Adrenal gland (tissue), 12 donors: Measurements from ENCODE around the gene PCSK6. TPM values are rescaled to one million over a fixed set of nuclear protein-coding genes. Genes with fewer than 3 reads are reported as not detected.

Source experiments
- DNase-seq, 7 donors: peaks; one replicate each; pipeline ENCODE4 v3.0.0-alpha.2; 2019 to 2020
- H3K27ac ChIP-seq, 5 donors: fragments of 200-600 bp; sonication (generic) in 4 of 5; 1 replicate in 3 of 5; 2 replicates in 2 of 5; pipeline versions ENCODE4 v1.5.1 to v1.8.0; 2016 to 2020; ENCODE audit warnings: mild to moderate bottlenecking in 1 of 5
- H3K27me3 ChIP-seq: fragments of 200-600 bp; 2 replicates; pipeline ENCODE4 v1.8.0; 2021
- H3K36me3 ChIP-seq, 2 donors: fragments of 200-600 bp; replicated peaks in 1 of 2; 1 replicate in 1 of 2; 2 replicates in 1 of 2; pipeline versions ENCODE4 v1.5.1 to v1.8.0; 2018 to 2022
- H3K4me1 ChIP-seq, 2 donors: fragments of 200-600 bp; replicated peaks in 1 of 2; 1 replicate in 1 of 2; 2 replicates in 1 of 2; pipeline versions ENCODE4 v1.5.1 to v1.8.0; 2018 to 2021
- H3K4me3 ChIP-seq, 4 donors: fragments of 200-600 bp; sonication (generic) in 3 of 4; one replicate each; pipeline ENCODE4 v1.5.1; 2016 to 2018
- H3K9me3 ChIP-seq, 3 donors: fragments of 200-600 bp; sonication (generic) in 1 of 3; replicated peaks in 1 of 3; 1 replicate in 2 of 3; 2 replicates in 1 of 3; pipeline versions ENCODE4 v1.5.1 to v1.8.0; 2016 to 2021
- POLR2A ChIP-seq, 2 donors: fragments of 450-650 bp; IDR thresholded peaks; one replicate each; pipeline ENCODE4 v1.6.1; 2017; ENCODE audit warnings: antibody characterized with exemption in 2 of 2, mild to moderate bottlenecking in 2 of 2, moderate library complexity in 1 of 2
- WGBS, 4 donors: extraction: QIAGEN DNeasy Blood & Tissue Kit in 2 of 4; methylation state at CpG; one replicate each; pipeline versions ENCODE4 v1.1.5 to v1.1.7; 2013 to 2017; 5-methylcytosine and 5-hydroxymethylcytosine counted together
- intact Hi-C, 2 donors: fragments of 100-400 bp; cut with DNase I; formaldehyde crosslinking; loops; one replicate each; pipeline versions ENCODE4 v1.14.1 to v1.15.0; 2022 to 2023
- polyA plus RNA-seq, 3 donors: library from polyadenylated mRNA; stranded (reverse); fragments of 200-250 nt in 2 of 3; fragments of 350-450 nt in 1 of 3; fragmentation: Illumina TruSeq in 1 of 3; extraction: RNeasy Lipid Tissue Mini Kit (QIAGEN cat#74804) in 1 of 3; gene quantifications; one replicate each; pipeline ENCODE4 v1.2.3, GENCODE V29; 2013 to 2014
- total RNA-seq, 9 donors: library from RNA; depleted of rRNA in 4 of 9; stranded (reverse); fragments of >200 nt in 4 of 9; fragments of 120-200 nt in 1 of 9; fragmentation: NEBNext Ultra II Directional in 1 of 9; extraction: Animal tissue kit (Norgen Biotek cat#: 25700) in 1 of 9; gene quantifications; one replicate each; pipeline versions ENCODE4 v1.1.0 to v1.2.4, GENCODE V29; 2013 to 2023
- TF ChIP-seq, protein P1 (sequence below), 6 experiments: fragments of 450-650 bp in 4 of 6; fragments of 200-600 bp in 2 of 6; sonication (generic) in 1 of 6; IDR thresholded peaks; 1 replicate in 5 of 6; 2 replicates in 1 of 6; pipeline versions ENCODE4 v1.5.1 to v1.8.0; 2016 to 2021; ENCODE audit warnings: antibody characterized with exemption in 6 of 6, mild to moderate bottlenecking in 2 of 6, moderate library complexity in 1 of 6
- donor health status: healthy with polysubstance abuse.
- donor health status: Bipolar disorder and iron deficiency.
- donor health status: DM: yes; HTN: yes; CAD: no.
- donor health status: DM: no; HTN: no; CAD: no.
- donor health status: DM: no; HTN: no; CAD: no.
- donor health status: DM: yes; HTN: yes; CAD: no.

Gene PCSK6
- total and polyA plus RNA-seq, 12 donors = 0.88 to 53.0 (median 5.6) TPM

DNA sequence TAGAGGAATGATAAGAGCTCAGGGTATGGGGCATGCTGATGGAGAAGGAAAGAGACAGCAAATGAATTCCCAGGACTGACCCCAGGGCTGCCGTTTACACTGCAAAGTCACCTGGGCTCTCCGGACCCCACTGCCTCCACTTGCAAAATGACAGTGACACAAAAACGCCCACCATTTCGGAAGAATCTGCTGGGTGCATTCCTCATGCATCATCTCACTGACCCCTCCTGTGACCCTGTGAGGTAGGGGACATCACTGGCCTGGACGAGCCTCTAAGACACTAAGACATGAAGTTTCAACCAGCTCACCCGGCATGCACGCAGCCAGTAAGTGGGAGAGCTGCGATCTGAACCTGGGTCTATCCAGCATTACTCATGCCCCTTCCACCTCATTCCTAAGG, 60.3 kb downstream of the PCSK6 start:
- Histone ChIP-seq H3K4me3 (no peak overlapping the region), H3K27ac (no peak overlapping the region), H3K27me3 (no peaks in the 10 kb centered on the region), H3K9me3 (no peaks in the 10 kb centered on the region), H3K36me3 (no peaks in the 10 kb centered on the region), H3K4me1 (no peaks in the 10 kb centered on the region)
- TF ChIP-seq, protein P1, sequence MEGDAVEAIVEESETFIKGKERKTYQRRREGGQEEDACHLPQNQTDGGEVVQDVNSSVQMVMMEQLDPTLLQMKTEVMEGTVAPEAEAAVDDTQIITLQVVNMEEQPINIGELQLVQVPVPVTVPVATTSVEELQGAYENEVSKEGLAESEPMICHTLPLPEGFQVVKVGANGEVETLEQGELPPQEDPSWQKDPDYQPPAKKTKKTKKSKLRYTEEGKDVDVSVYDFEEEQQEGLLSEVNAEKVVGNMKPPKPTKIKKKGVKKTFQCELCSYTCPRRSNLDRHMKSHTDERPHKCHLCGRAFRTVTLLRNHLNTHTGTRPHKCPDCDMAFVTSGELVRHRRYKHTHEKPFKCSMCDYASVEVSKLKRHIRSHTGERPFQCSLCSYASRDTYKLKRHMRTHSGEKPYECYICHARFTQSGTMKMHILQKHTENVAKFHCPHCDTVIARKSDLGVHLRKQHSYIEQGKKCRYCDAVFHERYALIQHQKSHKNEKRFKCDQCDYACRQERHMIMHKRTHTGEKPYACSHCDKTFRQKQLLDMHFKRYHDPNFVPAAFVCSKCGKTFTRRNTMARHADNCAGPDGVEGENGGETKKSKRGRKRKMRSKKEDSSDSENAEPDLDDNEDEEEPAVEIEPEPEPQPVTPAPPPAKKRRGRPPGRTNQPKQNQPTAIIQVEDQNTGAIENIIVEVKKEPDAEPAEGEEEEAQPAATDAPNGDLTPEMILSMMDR (IDR thresholded peaks at IDR 0.05) = no peak
- no peak for TF ChIP-seq POLR2A (IDR thresholded peaks at IDR 0.05)
- WGBS, 4 donors = 77 to 93% (median 83%) methylated on average over 4 to 8 of the region's 8 CpGs
- no peak for DNase-seq
- intact Hi-C loops = no loop called here

DNA sequence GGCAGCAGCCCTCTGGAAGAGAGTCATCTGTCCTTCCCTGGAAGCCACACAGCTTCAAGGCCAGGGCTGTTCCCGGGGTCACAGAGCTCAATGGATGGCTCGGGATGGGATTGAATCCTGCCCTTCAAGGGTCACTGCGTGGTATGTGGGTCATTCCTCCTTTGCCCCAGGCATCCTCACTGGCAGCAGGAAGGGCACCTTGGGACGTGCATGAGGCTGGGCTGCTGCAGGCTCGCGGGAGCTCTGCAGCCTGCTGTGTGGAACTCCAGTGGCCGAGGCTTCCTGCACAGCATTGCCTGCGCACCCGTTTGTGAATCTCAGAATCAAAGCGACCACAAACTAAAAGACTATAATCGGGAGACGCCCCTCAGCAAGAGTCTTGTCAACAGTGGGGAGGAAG, 60.7 kb downstream of the PCSK6 start:
- H3K27me3 ChIP-seq = no peaks in the 10 kb centered on the region
- 61 to 71% (median 66%) methylated on average over 9 to 12 of the region's 12 CpGs for WGBS, 4 donors
- intact Hi-C loops = no loop called here
- TF ChIP-seq, protein P1 (IDR thresholded peaks at IDR 0.05) = no peak
- TF ChIP-seq POLR2A (IDR thresholded peaks at IDR 0.05) = no peak
- H3K27ac ChIP-seq = no peak overlapping the region
- H3K4me1 ChIP-seq = no peaks in the 10 kb centered on the region
- no peaks in the 10 kb centered on the region for H3K9me3 ChIP-seq
- H3K4me3 ChIP-seq = no peak overlapping the region
- H3K36me3 ChIP-seq = no peaks in the 10 kb centered on the region
- DNase-seq = no peak

DNA sequence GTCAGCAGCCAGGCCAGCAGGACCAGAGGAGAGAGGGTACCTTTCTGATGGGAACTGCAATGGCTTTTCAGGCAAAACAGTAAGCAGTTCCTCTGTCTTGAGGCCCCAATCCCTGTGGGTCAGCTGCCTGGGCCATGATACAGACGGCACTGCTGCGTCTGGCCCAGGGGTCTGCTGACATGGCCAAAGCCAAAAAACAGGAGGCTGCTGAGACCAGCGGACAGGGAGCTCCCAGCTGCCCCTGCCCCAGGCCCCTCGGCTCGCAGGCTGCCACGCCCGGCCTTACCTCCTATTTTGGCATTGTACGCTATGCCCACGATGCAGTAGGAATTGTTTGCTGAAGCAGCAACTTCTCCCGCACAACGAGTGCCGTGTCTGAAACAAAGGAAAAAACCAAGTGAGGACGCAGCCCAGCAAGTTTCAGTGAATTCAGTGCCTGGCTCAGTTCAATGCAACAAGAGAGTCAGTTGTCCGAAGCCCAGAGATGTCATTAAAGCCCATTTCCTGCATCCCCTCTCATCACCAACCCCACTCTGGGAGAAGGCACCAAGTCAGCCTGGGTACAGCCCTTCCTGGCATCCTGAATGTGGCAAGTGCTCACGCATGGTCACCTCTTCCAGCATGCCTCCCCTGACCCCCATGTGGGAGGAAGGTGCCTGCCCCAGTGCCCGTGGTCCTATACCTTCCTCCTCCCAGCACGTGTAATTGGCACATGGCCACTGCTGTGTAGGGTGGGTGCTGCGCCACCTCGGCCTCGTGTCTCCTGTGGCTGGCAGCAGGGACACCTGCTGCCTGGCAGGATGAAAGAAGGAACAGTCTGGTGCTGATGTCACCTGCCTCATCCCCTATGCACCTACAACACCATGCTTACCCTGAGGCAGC, 61.7 kb downstream of the PCSK6 start:
- H3K27ac ChIP-seq = no peak overlapping the region
- H3K9me3 ChIP-seq = no peaks in the 10 kb centered on the region
- WGBS, 4 donors = 87 to 95% (median 91%) methylated on average over 12 to 20 of the region's 20 CpGs
- H3K36me3 ChIP-seq = no peaks in the 10 kb centered on the region
- TF ChIP-seq, protein P1 (IDR thresholded peaks at IDR 0.05) = no peak
- no peak for TF ChIP-seq POLR2A (IDR thresholded peaks at IDR 0.05)
- intact Hi-C loops = no loop called here
- no peak for DNase-seq
- H3K27me3 ChIP-seq = no peaks in the 10 kb centered on the region
- no peaks in the 10 kb centered on the region for H3K4me1 ChIP-seq
- H3K4me3 ChIP-seq = no peak overlapping the region

DNA sequence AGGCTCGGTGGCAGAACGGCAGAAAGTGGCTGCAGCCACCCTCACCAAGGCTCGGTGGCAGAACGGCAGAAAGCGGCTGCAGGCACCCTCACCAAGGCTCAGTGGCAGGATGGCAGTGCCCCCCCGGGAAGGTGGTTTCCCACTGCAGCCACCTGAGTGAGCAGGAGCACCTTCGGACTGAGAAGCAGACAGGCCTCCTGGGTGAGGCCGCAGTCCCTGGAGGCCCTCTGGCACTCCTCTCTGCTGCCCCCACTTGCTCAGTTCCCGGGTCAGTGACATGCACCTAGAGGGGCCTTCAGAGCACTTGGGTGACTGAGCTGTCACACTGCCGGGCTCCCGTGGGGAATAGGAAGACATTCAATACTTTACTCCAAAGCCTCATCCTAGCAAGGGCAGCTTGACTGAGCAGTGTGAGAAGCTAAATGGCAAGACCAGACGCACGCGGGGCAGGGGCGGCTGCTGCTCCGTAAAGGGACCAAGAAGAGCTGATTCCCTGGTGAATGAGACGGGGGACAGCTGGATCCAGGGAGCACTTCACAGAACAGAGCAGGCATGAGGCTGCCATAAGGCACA, 62.7 kb downstream of the PCSK6 start:
- intact Hi-C loops = no loop called here
- Histone ChIP-seq H3K4me3 (no peak overlapping the region), H3K9me3 (no peaks in the 10 kb centered on the region), H3K4me1 (no peaks in the 10 kb centered on the region), H3K27me3 (no peaks in the 10 kb centered on the region), H3K36me3 (no peaks in the 10 kb centered on the region), H3K27ac (no peak overlapping the region)
- 85 to 96% (median 88%) methylated on average over 11 to 17 of the region's 17 CpGs for WGBS, 4 donors
- DNase-seq = no peak
- TF ChIP-seq POLR2A (IDR thresholded peaks at IDR 0.05) = no peak
- TF ChIP-seq, protein P1 (IDR thresholded peaks at IDR 0.05) = no peak
